GM12878 (cell line): ENCODE data around the gene TUBAL3. TPM values are rescaled to one million over a fixed set of nuclear protein-coding genes. Genes with fewer than 3 reads are reported as not detected.

Source experiments
- ATAC-seq: fragments of 200-7000 bp; cut with Tn5 transposase; 3 replicates; pipeline ENCODE4 v1.9.1; 2020; ENCODE audit warnings: mild to moderate bottlenecking, moderate library complexity
- BruUV-seq: library from RNA; stranded (reverse); fragments of 400-500 nt; replicated peaks from 2 replicates; lab custom pipeline; 2021; lab: Mats Ljungman, UMichigan
- CTCF ChIA-PET: fragments of 300-600 bp; sonication (Branson Sonifier 250); formaldehyde crosslinking; extraction: SDS; loops from one replicate; lab custom pipeline; 2021; ENCODE audit warnings: inconsistent platforms; lab: Yijun Ruan, JAX
- POLR2A ChIA-PET: fragments of 350-600 bp; formaldehyde crosslinking; extraction: SDS; loops from one replicate; lab custom pipeline; 2021; ENCODE audit warnings: inconsistent platforms; lab: Charles Lee
- RAD21 ChIA-PET: fragments of 300-600 bp; sonication (Branson Sonifier 250); formaldehyde crosslinking; loops from one replicate; lab custom pipeline; 2023; ENCODE audit warnings: antibody characterized with exemption; ENCODE audit not compliant: unreplicated experiment; lab: Charles Lee
- SMC1A ChIA-PET: fragments of 300-600 bp; sonication (Branson Sonifier 250); formaldehyde crosslinking; loops from one replicate; lab custom pipeline; 2023; ENCODE audit not compliant: unreplicated experiment, uncharacterized antibody; lab: Charles Lee
- DNase-seq: peaks from one replicate; pipeline ENCODE4 v3.0.0-alpha.2; 2011; ENCODE audit warnings: low read depth, low spot score
- FAIRE-seq: peaks from 3 replicates; lab custom pipeline; 2011; peaks lifted over from hg19 to GRCh38; lab: Jason Lieb, UNC
- H2AFZ ChIP-seq: 2 replicates; pipeline ENCODE4 v1.6.0; 2011; ENCODE audit warnings: low read depth, low read length, control low read depth; ENCODE audit not compliant: control insufficient read depth
- H3K27ac ChIP-seq: 2 replicates; pipeline ENCODE4 v1.5.1; 2011; ENCODE audit warnings: control low read depth; ENCODE audit not compliant: control insufficient read depth, insufficient read depth
- H3K27me3 ChIP-seq, 2 experiments: replicated peaks in 1 of 2; 2 replicates each; pipeline versions ENCODE4 v1.6.0 to v1.6.1; 2011; ENCODE audit warnings: low read length in 1 of 2; ENCODE audit not compliant: control insufficient read depth in 2 of 2, insufficient read depth in 2 of 2
- H3K36me3 ChIP-seq, 2 experiments: 2 replicates each; pipeline ENCODE4 v1.5.1; 2011; ENCODE audit warnings: low read length in 1 of 2; ENCODE audit not compliant: control insufficient read depth in 2 of 2, insufficient read depth in 2 of 2
- H3K4me1 ChIP-seq: 2 replicates; pipeline ENCODE4 v1.6.1; 2011; ENCODE audit warnings: mild to moderate bottlenecking, low read length, moderate library complexity, mixed read lengths; ENCODE audit not compliant: control insufficient read depth, insufficient read depth
- H3K4me2 ChIP-seq: 2 replicates; pipeline ENCODE4 v1.6.0; 2011; ENCODE audit warnings: control low read depth; ENCODE audit not compliant: control insufficient read depth, insufficient read depth
- H3K4me3 ChIP-seq: fragments of 200-600 bp; sonication (generic); 2 replicates; pipeline ENCODE4 v1.5.1; 2016
- H3K79me2 ChIP-seq: 2 replicates; pipeline ENCODE4 v1.6.0; 2011; ENCODE audit warnings: low read length; ENCODE audit not compliant: control insufficient read depth, insufficient read depth
- H3K9ac ChIP-seq: 2 replicates; pipeline ENCODE4 v1.8.0; 2011; ENCODE audit warnings: low read length, control low read depth, mixed read lengths; ENCODE audit not compliant: control insufficient read depth, insufficient read depth
- H3K9me3 ChIP-seq: replicated peaks from 3 replicates; pipeline ENCODE4 v1.5.1; 2011; ENCODE audit warnings: mild to moderate bottlenecking, low read length; ENCODE audit not compliant: control insufficient read depth, insufficient read depth
- H4K20me1 ChIP-seq: 2 replicates; pipeline ENCODE4 v1.6.0; 2011; ENCODE audit not compliant: control insufficient read depth, insufficient read depth
- CBFB ChIP-seq: IDR thresholded peaks from 2 replicates; pipeline ENCODE4 v1.6.1; 2016; ENCODE audit warnings: antibody characterized with exemption, low read depth
- CREB1 ChIP-seq: IDR thresholded peaks from 2 replicates; pipeline ENCODE4 v1.6.1; 2012; ENCODE audit warnings: low read depth, mild to moderate bottlenecking, inconsistent platforms
- FOS ChIP-seq: IDR thresholded peaks from 3 replicates; pipeline ENCODE4 v1.6.1; 2011; ENCODE audit warnings: borderline replicate concordance; ENCODE audit not compliant: insufficient read length; ENCODE audit errors: extremely low read depth
- GATAD2B ChIP-seq: fragments of 450-650 bp; conservative IDR thresholded peaks from 2 replicates; pipeline ENCODE4 v1.6.1; 2017; ENCODE audit warnings: low read depth, mild to moderate bottlenecking, moderate library complexity
- IRF4 ChIP-seq: IDR thresholded peaks from 2 replicates; pipeline ENCODE4 v1.6.1; 2011; ENCODE audit warnings: low read depth, low read length
- IRF5 ChIP-seq: fragments of 450-650 bp; IDR thresholded peaks from 2 replicates; pipeline ENCODE4 v1.6.1; 2017; ENCODE audit warnings: borderline replicate concordance
- JUNB ChIP-seq: IDR thresholded peaks from 2 replicates; pipeline ENCODE4 v1.6.1; 2016; ENCODE audit warnings: antibody characterized with exemption, mild to moderate bottlenecking
- MYB ChIP-seq: fragments of 150-350 bp; IDR thresholded peaks from 2 replicates; pipeline ENCODE4 v1.6.1; 2014; ENCODE audit warnings: mild to moderate bottlenecking, low read depth, low read length, borderline replicate concordance
- NBN ChIP-seq: fragments of 450-650 bp; IDR thresholded peaks from 2 replicates; pipeline ENCODE4 v1.6.1; 2016
- NFIC ChIP-seq: IDR thresholded peaks from 2 replicates; pipeline ENCODE4 v1.6.1; 2012; ENCODE audit warnings: low read depth, mild to moderate bottlenecking, inconsistent platforms, low read length, moderate library complexity
- NFYA ChIP-seq: IDR thresholded peaks from 2 replicates; pipeline ENCODE4 v1.6.1; 2011; ENCODE audit warnings: low read depth, mild to moderate bottlenecking, low read length, improper control_type of control experiment, borderline replicate concordance
- NR2F1 ChIP-seq: fragments of 450-650 bp; conservative IDR thresholded peaks from 2 replicates; pipeline ENCODE4 v1.6.1; 2017; ENCODE audit warnings: mild to moderate bottlenecking
- PAX5 ChIP-seq: IDR thresholded peaks from 2 replicates; pipeline ENCODE4 v1.6.1; 2011; ENCODE audit warnings: low read depth, low read length, borderline replicate concordance
- PML ChIP-seq: IDR thresholded peaks from 2 replicates; pipeline ENCODE4 v1.6.1; 2012; ENCODE audit warnings: low read length, inconsistent platforms
- RB1 ChIP-seq: fragments of 450-650 bp; formaldehyde crosslinking; IDR thresholded peaks from 2 replicates; pipeline ENCODE4 v1.6.1; 2017; ENCODE audit warnings: mild to moderate bottlenecking, borderline replicate concordance
- SIX5 ChIP-seq: IDR thresholded peaks from 2 replicates; pipeline ENCODE4 v1.6.1; 2011; ENCODE audit warnings: mild to moderate bottlenecking, low read depth, low read length, moderate library complexity; ENCODE audit not compliant: severe bottlenecking
- TCF3 ChIP-seq: IDR thresholded peaks from 2 replicates; pipeline ENCODE4 v1.6.1; 2012; ENCODE audit warnings: low read depth, mild to moderate bottlenecking, low read length, borderline replicate concordance; ENCODE audit not compliant: insufficient read depth
- ZNF592 ChIP-seq: fragments of 450-650 bp; IDR thresholded peaks from 2 replicates; pipeline ENCODE4 v1.6.1; 2017; ENCODE audit warnings: mild to moderate bottlenecking, moderate library complexity
- WGBS: methylation state at CpG from one replicate; pipeline ENCODE4 v1.1.6; 2016; ENCODE audit warnings: low lambda C conversion rate; ENCODE audit not compliant: insufficient replicate concordance, insufficient coverage; ENCODE audit errors: missing lambda C conversion rate; 5-methylcytosine and 5-hydroxymethylcytosine counted together
- in situ Hi-C: fragments of 300-500 bp; cut with MboI; formaldehyde crosslinking; loops from 9 replicates; pipeline ENCODE4 v1.14.3; 2018; ENCODE audit warnings: mixed read lengths
- intact Hi-C: fragments of 100-400 bp; cut with micrococcal nuclease; formaldehyde crosslinking; loops from one replicate; pipeline ENCODE4 v1.14.2; 2022; ENCODE audit not compliant: unreplicated experiment
- polyA plus RNA-seq, 11 experiments: library from polyadenylated mRNA; depleted of rRNA in 4 of 11; unstranded in 6 of 11; stranded (reverse) in 5 of 11; fragments of >200 nt; fragmentation: Nextera tagmentation in 4 of 11; fragmentation: Illumina TruSeq in 1 of 11; extraction: Ambion mirVana in 4 of 11; extraction: Trizol in 1 of 11; gene quantifications; 1 replicate in 1 of 11; 2 replicates in 10 of 11; pipeline versions ENCODE4 v1.2.1 to v1.2.3, GENCODE V29; 2011 to 2016; ENCODE audit warnings: inconsistent platforms in 2 of 11, missing spikeins in 2 of 11, low read depth in 1 of 11
- total RNA-seq, 4 experiments: library from RNA; depleted of rRNA in 3 of 4; stranded (reverse); fragments of >200 nt in 3 of 4; fragmentation: Illumina TruSeq in 1 of 4; extraction: Trizol in 1 of 4; gene quantifications; 2 replicates each; pipeline versions ENCODE4 v1.2.1 to v1.2.3, GENCODE V29; 2013 to 2021

The TUBAL3 gene
- total and polyA plus RNA-seq, 10 of the 15 experiments (the other 5 are each of a cell fraction or from before 2014, with no cell fraction given): 0.03 to 0.06 TPM; not detected in 8

- TF ChIP-seq TCF3 (no peak), NBN (no peak), RB1 (no peak), NFIC (no peak), MYB (no peak), GATAD2B (no peak), NFYA (no peak), JUNB (no peak), IRF5 (no peak), PAX5 (no peak), CBFB (no peak)
- TF ChIP-seq, all 136 proteins: peak for 0
Observed at GRCh38 chr10:5373891-5374611, 30.6 kb downstream of the TUBAL3 start (continued).

- BruUV-seq: no TSS peak
- Histone ChIP-seq H3K36me3 (no peaks in the 10 kb centered on the region), H3K9ac (no peak overlapping the region), H3K79me2 (no peaks in the 10 kb centered on the region), H3K4me1 (no peaks in the 10 kb centered on the region), H3K4me3 (no peak overlapping the region), H2AFZ (no peak overlapping the region), H3K27ac (no peak overlapping the region), H3K4me2 (no peak overlapping the region), H3K27me3 (no peaks in the 10 kb centered on the region), H4K20me1 (no peaks in the 10 kb centered on the region), H3K9me3 (no peaks in the 10 kb centered on the region; the same call in 2 of the 3 replicates)
- RAD21 ChIA-PET: no interaction called here
- intact Hi-C loops: no loop called here
- SMC1A ChIA-PET: no interaction called here
- no peak for DNase-seq
- POLR2A ChIA-PET: no interaction called here
- CTCF ChIA-PET: no interaction called here
- in situ Hi-C loops: no loop called here
- FAIRE-seq: no peak
- no peak for ATAC-seq
- WGBS: 21% methylated on average over 4 of the region's 4 CpGs
- TF ChIP-seq IRF4: no peak
- TF ChIP-seq ZNF592: no peak
- no peak for TF ChIP-seq NR2F1
- TF ChIP-seq PML: no peak
- TF ChIP-seq SIX5: no peak
- no peak for TF ChIP-seq FOS
- no peak for TF ChIP-seq CREB1
Observed at GRCh38 chr10:5373307-5373706, 31.3 kb downstream of the TUBAL3 start.
